ENCODE data around the gene GBA2.

DNA sequence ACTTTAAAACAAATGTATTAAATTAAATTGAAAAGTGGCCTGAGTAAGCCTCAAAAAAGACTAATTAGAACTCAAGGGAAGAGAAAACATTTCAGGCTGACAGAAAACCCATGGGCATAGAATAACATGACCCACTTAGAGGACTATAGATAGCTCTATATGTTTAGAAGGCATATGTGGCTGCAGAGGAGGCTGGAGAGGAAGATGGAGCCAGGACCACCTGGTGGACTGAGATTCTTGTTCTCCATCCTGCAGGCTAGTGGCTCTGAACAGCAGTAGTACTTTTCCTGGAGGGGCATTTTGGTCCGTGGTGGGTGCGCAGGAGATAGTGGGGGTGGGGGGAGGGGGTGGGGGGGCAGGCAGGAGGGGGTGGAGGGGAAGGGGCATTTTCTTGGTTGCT is 32.0 kb upstream of the GBA2 start:
- TF ChIP-seq RAD21 (IDR thresholded peaks at IDR 0.05; ENCODE audit: low read depth) (no peak), NFIC (IDR thresholded peaks at IDR 0.05) (no peak), EGR1 (IDR thresholded peaks at IDR 0.05) (no peak), ZBTB7A (IDR thresholded peaks at IDR 0.05; ENCODE audit: low read depth) (no peak), YY1 (IDR thresholded peaks at IDR 0.05; ENCODE audit: low read depth) (no peak), EP300 (IDR thresholded peaks at IDR 0.05; ENCODE audit: borderline replicate concordance) (no peak)
